ENCODE results near the gene LGALS12.

LGALS12 gene

GRCh38 chr11:63564056-63564774 is 58.3 kb downstream of the LGALS12 start:
- peak; percentile 23 to 39 for DNase-seq

GRCh38 chr11:63564784-63565350 is 59.0 kb downstream of the LGALS12 start:
- no peak for DNase-seq
